ENCODE measurements around the gene ZNF697. TPM values are rescaled to one million over a fixed set of nuclear protein-coding genes. Genes with fewer than 3 reads are reported as not detected.
"Not testable (repeated sequence)": the region's sequence is repeated elsewhere in the genome, so short reads cannot be mapped to it uniquely, and the experiment has no call there.

The ZNF697 gene
- total RNA-seq, 1 experiment from 2014 or later: 4.8 TPM

DNA sequence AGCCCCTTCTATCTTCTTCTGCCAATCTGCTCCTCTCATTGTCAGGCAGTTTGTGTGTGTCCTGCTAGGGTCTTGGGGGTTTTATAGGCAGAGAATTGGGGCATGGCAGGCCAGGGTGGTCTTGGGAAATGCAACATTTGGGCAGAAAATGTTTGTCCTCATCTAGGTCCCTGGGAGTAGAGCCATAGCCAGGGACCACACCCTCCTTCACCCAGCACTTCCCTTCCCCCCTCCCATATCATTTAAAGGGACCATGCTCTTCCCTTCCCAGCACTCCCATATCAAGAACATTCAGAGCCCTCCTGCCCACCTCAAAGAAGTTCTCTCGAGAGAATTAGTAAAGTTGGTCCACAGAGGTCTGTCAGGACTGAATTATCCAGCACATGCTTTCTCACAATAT is 41.7 kb downstream of the ZNF697 start:
- DNase-seq (ENCODE audit: low spot score): no peak
- Histone ChIP-seq H3K9me3 (ENCODE audit: low read depth, low read length, poor library complexity, severe bottlenecking) (no peaks in the 10 kb centered on the region), H3K4me3 (ENCODE audit: low read depth, low read length, poor library complexity, severe bottlenecking) (no peak overlapping the region), H3K4me1 (ENCODE audit: insufficient read depth, low read length, poor library complexity, severe bottlenecking) (no peaks in the 10 kb centered on the region), H3K27me3 (replicated peaks; ENCODE audit: insufficient read depth, low read depth, low read length, poor library complexity) (no peaks in the 10 kb centered on the region), H3K27ac (ENCODE audit: low read depth, low read length, poor library complexity, severe bottlenecking) (no peak overlapping the region), H3K36me3 (ENCODE audit: insufficient read depth, low read length, poor library complexity, severe bottlenecking) (no peaks in the 10 kb centered on the region)
- ChIA-PET POLR2A (ENCODE audit: low non-redundant PET) (no interaction called here), CTCF (no interaction called here)
- BruUV-seq (replicated peaks): no TSS peak
- no peak for TF ChIP-seq EZH2 (IDR thresholded peaks at IDR 0.05; ENCODE audit: borderline replicate concordance, low read depth, low read length, poor library complexity, severe bottlenecking)
- TF ChIP-seq, protein P1, sequence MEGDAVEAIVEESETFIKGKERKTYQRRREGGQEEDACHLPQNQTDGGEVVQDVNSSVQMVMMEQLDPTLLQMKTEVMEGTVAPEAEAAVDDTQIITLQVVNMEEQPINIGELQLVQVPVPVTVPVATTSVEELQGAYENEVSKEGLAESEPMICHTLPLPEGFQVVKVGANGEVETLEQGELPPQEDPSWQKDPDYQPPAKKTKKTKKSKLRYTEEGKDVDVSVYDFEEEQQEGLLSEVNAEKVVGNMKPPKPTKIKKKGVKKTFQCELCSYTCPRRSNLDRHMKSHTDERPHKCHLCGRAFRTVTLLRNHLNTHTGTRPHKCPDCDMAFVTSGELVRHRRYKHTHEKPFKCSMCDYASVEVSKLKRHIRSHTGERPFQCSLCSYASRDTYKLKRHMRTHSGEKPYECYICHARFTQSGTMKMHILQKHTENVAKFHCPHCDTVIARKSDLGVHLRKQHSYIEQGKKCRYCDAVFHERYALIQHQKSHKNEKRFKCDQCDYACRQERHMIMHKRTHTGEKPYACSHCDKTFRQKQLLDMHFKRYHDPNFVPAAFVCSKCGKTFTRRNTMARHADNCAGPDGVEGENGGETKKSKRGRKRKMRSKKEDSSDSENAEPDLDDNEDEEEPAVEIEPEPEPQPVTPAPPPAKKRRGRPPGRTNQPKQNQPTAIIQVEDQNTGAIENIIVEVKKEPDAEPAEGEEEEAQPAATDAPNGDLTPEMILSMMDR (conservative IDR thresholded peaks at IDR 0.05; ENCODE audit: low read depth, low read length): no peak
- intact Hi-C loops (cut with micrococcal nuclease; ENCODE audit: unreplicated experiment): no loop called here

DNA sequence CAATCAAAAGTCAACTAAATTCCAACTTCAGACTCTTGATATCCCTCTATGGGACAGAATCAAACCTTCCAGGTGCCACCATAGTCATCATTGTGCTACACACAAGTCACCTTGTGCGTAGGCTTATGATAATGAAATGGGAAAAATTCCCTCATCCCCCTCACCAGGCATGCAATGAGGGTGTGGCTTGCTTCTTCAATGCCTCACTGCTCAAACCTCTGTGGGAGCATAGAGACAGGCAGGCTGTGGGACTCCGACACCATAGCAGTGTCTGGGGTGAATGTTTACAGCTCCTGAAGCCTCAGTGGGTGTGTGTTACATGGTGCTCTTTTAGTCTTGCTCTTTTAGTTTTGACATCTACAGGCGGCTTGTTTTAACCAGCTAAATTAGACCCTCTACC is 42.4 kb downstream of the ZNF697 start:
- no peak for DNase-seq (ENCODE audit: low spot score)
- POLR2A ChIA-PET (ENCODE audit: low non-redundant PET): no interaction called here
- Histone ChIP-seq H3K4me1 (ENCODE audit: insufficient read depth, low read length, poor library complexity, severe bottlenecking) (no peaks in the 10 kb centered on the region), H3K27me3 (replicated peaks; ENCODE audit: insufficient read depth, low read depth, low read length, poor library complexity) (no peaks in the 10 kb centered on the region), H3K4me3 (ENCODE audit: low read depth, low read length, poor library complexity, severe bottlenecking) (no peak overlapping the region), H3K36me3 (ENCODE audit: insufficient read depth, low read length, poor library complexity, severe bottlenecking) (no peaks in the 10 kb centered on the region), H3K27ac (ENCODE audit: low read depth, low read length, poor library complexity, severe bottlenecking) (no peak overlapping the region), H3K9me3 (ENCODE audit: low read depth, low read length, poor library complexity, severe bottlenecking) (no peaks in the 10 kb centered on the region)
- intact Hi-C loops (cut with micrococcal nuclease; ENCODE audit: unreplicated experiment): no loop called here
- CTCF ChIA-PET: no interaction called here
- no TSS peak for BruUV-seq (replicated peaks)
- TF ChIP-seq EZH2 (IDR thresholded peaks at IDR 0.05; ENCODE audit: borderline replicate concordance, low read depth, low read length, poor library complexity, severe bottlenecking): no peak
- TF ChIP-seq, protein P1 (conservative IDR thresholded peaks at IDR 0.05; ENCODE audit: low read depth, low read length): no peak

DNA sequence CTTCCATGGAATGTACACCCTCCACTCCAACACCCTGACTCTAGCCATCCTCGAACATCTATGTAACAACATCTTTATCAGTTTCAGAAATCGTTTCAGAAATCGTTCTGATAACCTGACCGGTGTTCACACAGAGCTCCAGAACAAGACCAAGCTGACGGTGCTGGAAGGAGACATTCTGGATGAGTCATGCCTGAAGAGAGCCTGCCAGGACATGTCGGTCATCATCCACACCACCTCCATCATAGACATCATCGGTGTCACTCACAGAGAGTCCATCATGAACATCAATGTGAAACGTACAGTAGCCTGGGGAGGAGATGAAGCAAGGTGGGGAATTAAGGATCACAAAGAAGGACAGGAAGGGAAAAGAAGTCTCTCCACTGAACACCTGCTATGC is 43.0 kb downstream of the ZNF697 start:
- H3K36me3 ChIP-seq (ENCODE audit: insufficient read depth, low read length, poor library complexity, severe bottlenecking); POLR2A ChIA-PET (ENCODE audit: low non-redundant PET); H3K4me3 ChIP-seq (ENCODE audit: low read depth, low read length, poor library complexity, severe bottlenecking); H3K4me1 ChIP-seq (ENCODE audit: insufficient read depth, low read length, poor library complexity, severe bottlenecking); H3K27ac ChIP-seq (ENCODE audit: low read depth, low read length, poor library complexity, severe bottlenecking); CTCF ChIA-PET; H3K27me3 ChIP-seq (replicated peaks; ENCODE audit: insufficient read depth, low read depth, low read length, poor library complexity); BruUV-seq (replicated peaks); H3K9me3 ChIP-seq (ENCODE audit: low read depth, low read length, poor library complexity, severe bottlenecking); intact Hi-C loops (cut with micrococcal nuclease; ENCODE audit: unreplicated experiment); DNase-seq (ENCODE audit: low spot score): not testable (repeated sequence)

DNA sequence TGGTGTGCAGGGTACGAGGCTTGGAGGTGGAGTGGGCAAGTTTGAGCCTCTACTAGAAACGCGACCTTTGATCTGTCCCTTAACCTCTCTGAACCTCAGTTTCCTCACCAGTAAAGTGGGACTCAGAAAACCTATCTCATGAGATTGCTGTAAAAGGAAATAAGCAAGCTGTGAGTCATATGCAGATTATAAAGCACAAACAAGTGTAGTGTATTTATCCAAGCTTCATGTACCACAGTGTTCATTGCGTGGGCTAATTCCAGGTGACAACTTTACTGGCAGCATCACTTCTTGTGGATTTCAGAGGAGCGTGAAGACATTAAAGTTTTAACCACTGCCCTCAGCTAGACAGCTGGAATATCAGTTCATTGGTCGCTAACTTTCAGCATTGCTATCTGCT is 44.4 kb downstream of the ZNF697 start:
- POLR2A ChIA-PET (ENCODE audit: low non-redundant PET): no interaction called here
- Histone ChIP-seq H3K9me3 (ENCODE audit: low read depth, low read length, poor library complexity, severe bottlenecking) (no peaks in the 10 kb centered on the region), H3K4me3 (ENCODE audit: low read depth, low read length, poor library complexity, severe bottlenecking) (no peak overlapping the region), H3K36me3 (ENCODE audit: insufficient read depth, low read length, poor library complexity, severe bottlenecking) (no peaks in the 10 kb centered on the region), H3K27me3 (replicated peaks; ENCODE audit: insufficient read depth, low read depth, low read length, poor library complexity) (no peaks in the 10 kb centered on the region), H3K27ac (ENCODE audit: low read depth, low read length, poor library complexity, severe bottlenecking) (no peak overlapping the region), H3K4me1 (ENCODE audit: insufficient read depth, low read length, poor library complexity, severe bottlenecking) (no peaks in the 10 kb centered on the region)
- intact Hi-C loops (cut with micrococcal nuclease; ENCODE audit: unreplicated experiment): no loop called here
- no peak for DNase-seq (ENCODE audit: low spot score)
- CTCF ChIA-PET: no interaction called here
- no TSS peak for BruUV-seq (replicated peaks)
- no peak for TF ChIP-seq EZH2 (IDR thresholded peaks at IDR 0.05; ENCODE audit: borderline replicate concordance, low read depth, low read length, poor library complexity, severe bottlenecking)
- TF ChIP-seq, protein P1 (conservative IDR thresholded peaks at IDR 0.05; ENCODE audit: low read depth, low read length): no peak

DNA sequence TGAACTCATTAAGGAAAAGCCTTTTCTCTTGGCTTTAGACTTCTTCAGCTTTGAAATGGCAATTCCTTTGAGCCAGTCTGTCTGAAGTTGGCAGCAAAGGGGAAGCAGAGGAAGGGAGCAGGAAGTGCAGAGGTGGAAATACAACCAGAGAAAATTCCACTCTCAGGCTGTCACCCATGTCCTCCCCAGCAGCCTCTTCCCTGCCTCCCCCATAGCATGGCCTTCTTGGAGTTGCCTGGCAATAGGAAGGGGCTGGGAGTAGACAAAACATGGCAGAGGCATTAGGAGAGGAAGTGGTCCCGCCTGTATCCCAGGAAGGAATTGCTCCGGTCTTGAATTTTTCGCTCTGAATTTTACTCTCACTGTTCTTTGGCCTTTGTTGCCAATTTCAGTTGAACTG is 44.8 kb downstream of the ZNF697 start:
- H3K36me3 ChIP-seq (ENCODE audit: insufficient read depth, low read length, poor library complexity, severe bottlenecking); POLR2A ChIA-PET (ENCODE audit: low non-redundant PET); CTCF ChIA-PET; intact Hi-C loops (cut with micrococcal nuclease; ENCODE audit: unreplicated experiment); DNase-seq (ENCODE audit: low spot score); H3K27ac ChIP-seq (ENCODE audit: low read depth, low read length, poor library complexity, severe bottlenecking); BruUV-seq (replicated peaks); H3K4me1 ChIP-seq (ENCODE audit: insufficient read depth, low read length, poor library complexity, severe bottlenecking); H3K27me3 ChIP-seq (replicated peaks; ENCODE audit: insufficient read depth, low read depth, low read length, poor library complexity); H3K9me3 ChIP-seq (ENCODE audit: low read depth, low read length, poor library complexity, severe bottlenecking); H3K4me3 ChIP-seq (ENCODE audit: low read depth, low read length, poor library complexity, severe bottlenecking): not testable (repeated sequence)

DNA sequence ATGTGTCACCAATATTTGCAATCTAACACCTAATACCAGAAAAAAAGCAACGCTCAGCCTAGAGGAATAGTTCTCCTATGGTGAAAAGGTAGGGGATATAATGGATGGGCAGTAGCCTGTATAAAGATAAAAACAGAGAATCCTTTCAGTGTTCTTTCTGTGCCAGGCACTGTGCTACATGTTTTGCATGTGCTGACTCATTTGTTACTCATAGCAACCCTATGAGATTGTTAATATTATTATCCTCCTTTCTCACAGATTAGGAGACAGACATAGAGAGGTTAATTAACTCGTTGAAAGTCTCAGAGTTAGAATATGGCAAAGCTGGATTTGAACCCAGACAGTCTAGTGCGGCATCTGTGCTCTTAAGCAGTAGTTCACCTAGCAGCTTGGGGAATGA is 45.3 kb downstream of the ZNF697 start:
- H3K27ac ChIP-seq (ENCODE audit: low read depth, low read length, poor library complexity, severe bottlenecking); H3K36me3 ChIP-seq (ENCODE audit: insufficient read depth, low read length, poor library complexity, severe bottlenecking); BruUV-seq (replicated peaks); CTCF ChIA-PET; DNase-seq (ENCODE audit: low spot score); H3K4me1 ChIP-seq (ENCODE audit: insufficient read depth, low read length, poor library complexity, severe bottlenecking); H3K27me3 ChIP-seq (replicated peaks; ENCODE audit: insufficient read depth, low read depth, low read length, poor library complexity); POLR2A ChIA-PET (ENCODE audit: low non-redundant PET); H3K9me3 ChIP-seq (ENCODE audit: low read depth, low read length, poor library complexity, severe bottlenecking); intact Hi-C loops (cut with micrococcal nuclease; ENCODE audit: unreplicated experiment); H3K4me3 ChIP-seq (ENCODE audit: low read depth, low read length, poor library complexity, severe bottlenecking): not testable (repeated sequence)

All from A673 (cell line).